Liver (tissue), 9 donors: ENCODE measurements around the gene STK33. TPM values are rescaled to one million over a fixed set of nuclear protein-coding genes. Genes with fewer than 3 reads are reported as not detected.

Experiments used
- DNase-seq: peaks from one replicate; pipeline ENCODE4 v3.0.0-alpha.2; 2017; ENCODE audit warnings: low spot score
- H3K27ac ChIP-seq, 2 donors: one replicate each; pipeline ENCODE4 v1.7.0; 2013; ENCODE audit warnings: inconsistent platforms in 2 of 2, low read length in 2 of 2, control low read depth in 1 of 2, low read depth in 1 of 2, mild to moderate bottlenecking in 1 of 2
- H3K27me3 ChIP-seq, 4 donors: one replicate each; pipeline versions ENCODE4 v1.6.1 to v1.7.0; 2013; ENCODE audit warnings: low read length in 3 of 4, inconsistent platforms in 1 of 4, mild to moderate bottlenecking in 1 of 4, moderate library complexity in 1 of 4; ENCODE audit not compliant: control insufficient read depth in 4 of 4, insufficient read depth in 4 of 4
- H3K36me3 ChIP-seq, 4 donors: one replicate each; pipeline versions ENCODE4 v1.6.1 to v1.7.0; 2013; ENCODE audit warnings: low read length in 3 of 4, mild to moderate bottlenecking in 3 of 4, low read depth in 1 of 4, moderate library complexity in 1 of 4; ENCODE audit not compliant: control insufficient read depth in 4 of 4, insufficient read depth in 3 of 4
- H3K4me1 ChIP-seq, 4 donors: one replicate each; pipeline versions ENCODE4 v1.6.1 to v1.7.0; 2013; ENCODE audit warnings: low read length in 3 of 4, mild to moderate bottlenecking in 3 of 4, moderate library complexity in 1 of 4; ENCODE audit not compliant: control insufficient read depth in 4 of 4, insufficient read depth in 4 of 4
- H3K4me3 ChIP-seq, 3 donors: one replicate each; pipeline versions ENCODE4 v1.6.1 to v1.7.0; 2013; ENCODE audit warnings: low read length in 3 of 3, control low read depth in 1 of 3, low read depth in 1 of 3, mild to moderate bottlenecking in 1 of 3
- H3K9ac ChIP-seq, 2 donors: one replicate each; pipeline ENCODE4 v1.7.0; 2013; ENCODE audit warnings: low read length in 2 of 2, mild to moderate bottlenecking in 2 of 2, moderate library complexity in 2 of 2, control low read depth in 1 of 2, low read depth in 1 of 2
- H3K9me3 ChIP-seq, 4 donors: one replicate each; pipeline versions ENCODE4 v1.6.1 to v1.7.0; 2013; ENCODE audit warnings: low read length in 3 of 4; ENCODE audit not compliant: control insufficient read depth in 4 of 4
- EGR1 ChIP-seq, 2 donors: IDR thresholded peaks; 2 replicates each; pipeline ENCODE4 v1.6.1; 2016 to 2018; ENCODE audit warnings: antibody characterized with exemption in 2 of 2, low read depth in 2 of 2
- FOXA1 ChIP-seq: IDR thresholded peaks from 2 replicates; pipeline ENCODE4 v1.6.1; 2016; ENCODE audit warnings: antibody characterized with exemption
- GABPA ChIP-seq, 2 donors: IDR thresholded peaks in 1 of 2; conservative IDR thresholded peaks in 1 of 2; 2 replicates each; pipeline ENCODE4 v1.6.1; 2016; ENCODE audit warnings: antibody characterized with exemption in 2 of 2, mild to moderate bottlenecking in 1 of 2, moderate library complexity in 1 of 2
- HNF4A ChIP-seq, 2 donors: conservative IDR thresholded peaks; 2 replicates each; pipeline ENCODE4 v1.6.1; 2016; ENCODE audit warnings: antibody characterized with exemption in 2 of 2, mild to moderate bottlenecking in 2 of 2
- HNF4G ChIP-seq: IDR thresholded peaks from 2 replicates; pipeline ENCODE4 v1.6.1; 2016; ENCODE audit warnings: antibody characterized with exemption
- JUND ChIP-seq, 2 donors: IDR thresholded peaks; 2 replicates each; pipeline ENCODE4 v1.6.1; 2016; ENCODE audit warnings: antibody characterized with exemption in 2 of 2
- NR2F2 ChIP-seq: IDR thresholded peaks from 2 replicates; pipeline ENCODE4 v1.6.1; 2016; ENCODE audit warnings: antibody characterized with exemption
- RAD21 ChIP-seq, 2 donors: IDR thresholded peaks; 2 replicates each; pipeline ENCODE4 v1.6.1; 2016; ENCODE audit warnings: antibody characterized with exemption in 2 of 2, mild to moderate bottlenecking in 2 of 2
- RXRA ChIP-seq, 2 donors: IDR thresholded peaks; 2 replicates each; pipeline ENCODE4 v1.6.1; 2017 to 2018; ENCODE audit warnings: antibody characterized with exemption in 2 of 2, mild to moderate bottlenecking in 1 of 2
- SP1 ChIP-seq: IDR thresholded peaks from 2 replicates; pipeline ENCODE4 v1.6.1; 2018; ENCODE audit warnings: antibody characterized with exemption, mild to moderate bottlenecking
- TAF1 ChIP-seq: conservative IDR thresholded peaks from 2 replicates; pipeline ENCODE4 v1.6.1; 2016; ENCODE audit warnings: antibody characterized with exemption, mild to moderate bottlenecking
- YY1 ChIP-seq: IDR thresholded peaks from 2 replicates; pipeline ENCODE4 v1.6.1; 2016; ENCODE audit warnings: antibody characterized with exemption, mild to moderate bottlenecking
- WGBS: extraction: QIAGEN DNeasy Blood & Tissue Kit; methylation state at CpG from one replicate; pipeline ENCODE4 v1.1.7; 2013; 5-methylcytosine and 5-hydroxymethylcytosine counted together
- polyA plus RNA-seq, 2 donors: library from polyadenylated mRNA; stranded (reverse) in 1 of 2; unstranded in 1 of 2; fragments of 200-250 nt in 1 of 2; fragments of >200 nt in 1 of 2; fragmentation: Nextera tagmentation in 1 of 2; extraction: Ambion mirVana in 1 of 2; gene quantifications; one replicate each; pipeline versions ENCODE4 v1.2.1 to v1.2.3, GENCODE V29; 2013 to 2015
- total RNA-seq, 2 donors: library from RNA; depleted of rRNA; stranded (reverse); fragments of >200 nt; gene quantifications; one replicate each; pipeline ENCODE4 v1.2.3, GENCODE V29; 2014
- TF ChIP-seq, protein P1 (sequence below): fragments of 150-350 bp; IDR thresholded peaks from 2 replicates; pipeline ENCODE4 v1.5.1; 2017; ENCODE audit warnings: improper control_type of control experiment, low read depth, low read length; ENCODE audit not compliant: missing input control
- TF ChIP-seq, protein P2 (sequence below): IDR thresholded peaks from 2 replicates; pipeline ENCODE4 v1.6.1; 2016; ENCODE audit warnings: antibody characterized with exemption, mild to moderate bottlenecking
- TF ChIP-seq, protein P3 (sequence below): IDR thresholded peaks from 2 replicates; pipeline ENCODE4 v1.6.1; 2016; ENCODE audit warnings: antibody characterized with exemption
- donor health status: healthy.
- donor health status: healthy.
- donor health status: healthy.
- donor health status: healthy.
- donor health status: healthy.

Gene STK33
- total and polyA plus RNA-seq, 4 donors = 0.09 to 1.1 (median 0.52) TPM

DNA sequence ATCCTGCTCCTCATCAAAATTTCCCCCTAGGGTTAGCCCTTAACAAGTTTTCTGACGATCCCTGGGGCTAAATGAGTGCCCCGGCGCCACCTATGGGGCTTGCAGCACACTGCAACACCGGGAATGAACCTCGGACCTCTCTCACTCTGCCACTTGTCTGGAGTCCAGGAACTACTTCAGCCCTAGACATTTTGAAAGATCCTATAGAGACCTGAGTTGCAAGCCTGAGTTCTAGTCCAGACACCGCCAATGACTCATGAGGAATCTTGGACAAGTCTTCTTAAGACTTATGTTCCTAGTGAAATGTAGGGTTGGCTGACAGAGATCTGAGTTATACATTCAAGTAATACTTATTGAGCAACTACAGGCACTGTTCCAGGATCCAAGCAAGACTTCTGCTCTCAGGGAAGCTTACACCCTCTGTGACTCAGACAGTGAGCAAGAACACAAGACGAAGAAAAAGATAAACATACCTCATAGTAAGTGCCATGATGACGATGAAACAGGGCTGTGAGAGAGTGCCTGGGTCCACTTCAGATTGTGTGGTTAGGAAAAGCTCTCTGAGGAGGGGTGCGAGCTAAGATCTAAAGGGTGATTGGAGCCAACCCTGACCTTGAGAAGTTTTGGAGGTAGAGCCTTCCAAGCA, 10.2 kb upstream of the STK33 start:
- 28% methylated on average over 9 of the region's 9 CpGs for WGBS
- H3K9ac ChIP-seq = no peak overlapping the region
- no peaks in the 10 kb centered on the region for H3K36me3 ChIP-seq
- H3K27me3 ChIP-seq = no peaks in the 10 kb centered on the region
- no peak overlapping the region for H3K27ac ChIP-seq
- H3K9me3 ChIP-seq = no peaks in the 10 kb centered on the region
- peak; percentile 43 for DNase-seq
- H3K4me1 ChIP-seq = no peaks in the 10 kb centered on the region
- no peak overlapping the region for H3K4me3 ChIP-seq
- TF ChIP-seq NR2F2 (no peak), HNF4A (conservative IDR thresholded peaks at IDR 0.05) (peak in 1 of 2 donors; percentile 36), RAD21 (IDR thresholded peaks at IDR 0.05) (peak in 1 of 2 donors; percentile 46)
- TF ChIP-seq, protein P1, sequence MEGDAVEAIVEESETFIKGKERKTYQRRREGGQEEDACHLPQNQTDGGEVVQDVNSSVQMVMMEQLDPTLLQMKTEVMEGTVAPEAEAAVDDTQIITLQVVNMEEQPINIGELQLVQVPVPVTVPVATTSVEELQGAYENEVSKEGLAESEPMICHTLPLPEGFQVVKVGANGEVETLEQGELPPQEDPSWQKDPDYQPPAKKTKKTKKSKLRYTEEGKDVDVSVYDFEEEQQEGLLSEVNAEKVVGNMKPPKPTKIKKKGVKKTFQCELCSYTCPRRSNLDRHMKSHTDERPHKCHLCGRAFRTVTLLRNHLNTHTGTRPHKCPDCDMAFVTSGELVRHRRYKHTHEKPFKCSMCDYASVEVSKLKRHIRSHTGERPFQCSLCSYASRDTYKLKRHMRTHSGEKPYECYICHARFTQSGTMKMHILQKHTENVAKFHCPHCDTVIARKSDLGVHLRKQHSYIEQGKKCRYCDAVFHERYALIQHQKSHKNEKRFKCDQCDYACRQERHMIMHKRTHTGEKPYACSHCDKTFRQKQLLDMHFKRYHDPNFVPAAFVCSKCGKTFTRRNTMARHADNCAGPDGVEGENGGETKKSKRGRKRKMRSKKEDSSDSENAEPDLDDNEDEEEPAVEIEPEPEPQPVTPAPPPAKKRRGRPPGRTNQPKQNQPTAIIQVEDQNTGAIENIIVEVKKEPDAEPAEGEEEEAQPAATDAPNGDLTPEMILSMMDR = peak; percentile 35

DNA sequence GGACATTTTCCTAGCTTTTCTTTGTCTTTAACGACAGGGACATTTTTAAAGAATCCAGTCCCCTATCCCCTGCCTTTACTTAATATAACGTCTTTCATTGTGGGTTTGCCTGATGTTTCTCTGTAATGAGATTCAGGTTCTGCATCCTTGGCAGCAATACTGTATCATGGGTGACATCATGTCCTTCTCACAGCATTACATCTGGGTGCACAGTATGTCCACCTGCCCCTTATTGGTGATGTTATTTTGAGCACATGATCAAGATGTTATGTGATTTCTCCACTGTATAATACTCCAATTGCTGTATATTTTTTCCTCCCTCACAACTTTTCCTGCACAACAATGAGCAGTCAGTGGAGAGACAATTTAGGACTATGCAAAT, 9.7 kb upstream of the STK33 start:
- Histone ChIP-seq H3K9ac (no peak overlapping the region), H3K36me3 (no peaks in the 10 kb centered on the region), H3K4me3 (no peak overlapping the region), H3K4me1 (no peaks in the 10 kb centered on the region), H3K27ac (no peak overlapping the region), H3K9me3 (no peaks in the 10 kb centered on the region), H3K27me3 (no peaks in the 10 kb centered on the region)
- no peak for TF ChIP-seq GABPA (IDR thresholded peaks at IDR 0.05 in 1 of 2, conservative IDR thresholded peaks at IDR 0.05 in 1 of 2)
- TF ChIP-seq JUND (IDR thresholded peaks at IDR 0.05) = no peak
- no peak for TF ChIP-seq TAF1
- TF ChIP-seq HNF4A (conservative IDR thresholded peaks at IDR 0.05) = no peak
- DNase-seq = no peak
- 75% methylated on average over 2 of the region's 2 CpGs for WGBS

DNA sequence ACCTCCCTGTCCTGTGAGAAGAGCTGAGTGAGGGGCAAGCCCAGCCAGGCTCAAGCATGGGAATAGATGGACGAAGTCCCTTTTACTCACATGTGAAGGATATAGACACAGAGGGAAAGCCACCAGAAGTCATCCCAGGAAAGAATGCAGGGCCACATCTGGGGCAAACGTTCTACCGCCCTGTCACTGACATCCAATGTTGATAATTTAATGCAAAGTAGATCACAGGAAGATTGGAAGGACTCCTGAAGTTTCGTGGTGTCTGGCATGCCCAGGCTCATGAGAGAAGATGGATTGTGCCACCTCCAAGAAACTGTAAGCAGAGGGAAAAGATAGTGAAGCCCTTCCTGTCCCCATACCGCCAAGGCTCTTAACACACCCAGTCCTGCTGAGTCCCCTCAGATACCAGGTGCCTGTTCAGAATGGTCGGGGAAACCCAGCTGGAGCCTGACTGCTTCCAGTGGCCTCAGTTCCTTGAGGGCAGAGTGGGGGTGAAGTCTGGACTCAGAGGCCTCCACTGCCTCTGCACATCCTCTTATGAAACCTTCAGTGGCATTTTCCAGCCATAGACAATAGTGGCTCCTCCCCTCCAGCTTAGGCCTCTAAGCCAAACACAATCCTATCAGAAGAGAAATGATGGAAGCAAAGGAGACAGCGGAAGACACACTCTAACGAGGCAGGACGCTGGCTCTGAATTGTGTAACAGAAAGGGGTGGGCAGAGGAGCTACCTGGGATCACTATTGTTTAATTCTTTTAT, 7.5 kb upstream of the STK33 start:
- no peak overlapping the region for H3K9ac ChIP-seq
- no peak for DNase-seq
- H3K27ac ChIP-seq = no peak overlapping the region
- no peaks in the 10 kb centered on the region for H3K9me3 ChIP-seq
- TF ChIP-seq, protein P2, sequence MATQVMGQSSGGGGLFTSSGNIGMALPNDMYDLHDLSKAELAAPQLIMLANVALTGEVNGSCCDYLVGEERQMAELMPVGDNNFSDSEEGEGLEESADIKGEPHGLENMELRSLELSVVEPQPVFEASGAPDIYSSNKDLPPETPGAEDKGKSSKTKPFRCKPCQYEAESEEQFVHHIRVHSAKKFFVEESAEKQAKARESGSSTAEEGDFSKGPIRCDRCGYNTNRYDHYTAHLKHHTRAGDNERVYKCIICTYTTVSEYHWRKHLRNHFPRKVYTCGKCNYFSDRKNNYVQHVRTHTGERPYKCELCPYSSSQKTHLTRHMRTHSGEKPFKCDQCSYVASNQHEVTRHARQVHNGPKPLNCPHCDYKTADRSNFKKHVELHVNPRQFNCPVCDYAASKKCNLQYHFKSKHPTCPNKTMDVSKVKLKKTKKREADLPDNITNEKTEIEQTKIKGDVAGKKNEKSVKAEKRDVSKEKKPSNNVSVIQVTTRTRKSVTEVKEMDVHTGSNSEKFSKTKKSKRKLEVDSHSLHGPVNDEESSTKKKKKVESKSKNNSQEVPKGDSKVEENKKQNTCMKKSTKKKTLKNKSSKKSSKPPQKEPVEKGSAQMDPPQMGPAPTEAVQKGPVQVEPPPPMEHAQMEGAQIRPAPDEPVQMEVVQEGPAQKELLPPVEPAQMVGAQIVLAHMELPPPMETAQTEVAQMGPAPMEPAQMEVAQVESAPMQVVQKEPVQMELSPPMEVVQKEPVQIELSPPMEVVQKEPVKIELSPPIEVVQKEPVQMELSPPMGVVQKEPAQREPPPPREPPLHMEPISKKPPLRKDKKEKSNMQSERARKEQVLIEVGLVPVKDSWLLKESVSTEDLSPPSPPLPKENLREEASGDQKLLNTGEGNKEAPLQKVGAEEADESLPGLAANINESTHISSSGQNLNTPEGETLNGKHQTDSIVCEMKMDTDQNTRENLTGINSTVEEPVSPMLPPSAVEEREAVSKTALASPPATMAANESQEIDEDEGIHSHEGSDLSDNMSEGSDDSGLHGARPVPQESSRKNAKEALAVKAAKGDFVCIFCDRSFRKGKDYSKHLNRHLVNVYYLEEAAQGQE = no peak
- TF ChIP-seq HNF4G = no peak
- no peak for TF ChIP-seq FOXA1
- no peak for TF ChIP-seq EGR1 (IDR thresholded peaks at IDR 0.05; ENCODE audit: low read depth in 2 of 2)
- no peak for TF ChIP-seq RXRA (IDR thresholded peaks at IDR 0.05)
- no peak for TF ChIP-seq TAF1
- no peak for TF ChIP-seq SP1
- no peak for TF ChIP-seq YY1
- TF ChIP-seq NR2F2 = no peak
- TF ChIP-seq, protein P3, sequence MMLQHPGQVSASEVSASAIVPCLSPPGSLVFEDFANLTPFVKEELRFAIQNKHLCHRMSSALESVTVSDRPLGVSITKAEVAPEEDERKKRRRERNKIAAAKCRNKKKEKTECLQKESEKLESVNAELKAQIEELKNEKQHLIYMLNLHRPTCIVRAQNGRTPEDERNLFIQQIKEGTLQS = no peak
- H3K27me3 ChIP-seq = no peaks in the 10 kb centered on the region
- H3K4me1 ChIP-seq = no peaks in the 10 kb centered on the region
- WGBS = 79% methylated on average over 9 of the region's 9 CpGs
- H3K4me3 ChIP-seq = no peak overlapping the region
- no peaks in the 10 kb centered on the region for H3K36me3 ChIP-seq
